ENCODE measurements around the gene TCEAL7. TPM values are rescaled to one million over a fixed set of nuclear protein-coding genes. Genes with fewer than 3 reads are reported as not detected.

TCEAL7 gene
- total and polyA plus RNA-seq, 2 donors (not counting 3 experiments of a cell fraction or from before 2014, with no cell fraction given), result 4.2 to 10.5 TPM

DNA sequence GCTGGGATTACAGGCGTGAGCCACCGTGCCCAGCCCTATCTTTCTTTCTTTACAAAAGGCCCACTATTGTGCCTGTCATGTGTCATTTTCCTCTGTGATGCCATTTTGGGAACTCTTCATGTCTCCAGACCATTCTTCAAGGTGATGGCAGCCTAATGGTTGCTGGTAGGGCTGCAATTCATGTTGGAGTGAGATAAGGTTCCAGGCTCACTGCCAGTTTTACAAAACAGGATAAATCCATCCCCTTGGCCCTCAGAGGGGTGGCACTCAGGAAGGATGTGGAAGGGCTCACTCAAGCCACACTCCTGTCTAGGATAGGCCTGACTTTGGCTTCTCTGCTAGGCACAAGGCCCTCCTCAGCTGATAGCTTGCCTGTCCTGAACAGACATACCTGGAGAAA lies 30.1 kb downstream of the TCEAL7 start:
- Histone ChIP-seq H3K36me3 (ENCODE audit: control insufficient read depth in 2 of 2, extremely low read depth in 1 of 2, insufficient read depth in 2 of 2, low read length in 2 of 2) (no peaks in the 10 kb centered on the region), H3K4me2 (ENCODE audit: insufficient read depth, low read length) (no peak overlapping the region), H3K4me1 (ENCODE audit: control insufficient read depth, extremely low read depth, insufficient read depth, low read length) (peaks cover 31% of the 10 kb centered on the region), H3K27ac (ENCODE audit: insufficient read depth, low read depth, low read length) (peak overlapping the region; percentile 1), H3K9me1 (replicated peaks; ENCODE audit: control insufficient read depth, extremely low read depth, insufficient read depth, low read length) (no peaks in the 10 kb centered on the region), H4K20me1 (replicated peaks; ENCODE audit: control insufficient read depth, extremely low read depth, insufficient read depth, low read length) (no peaks in the 10 kb centered on the region), H3K9me3 (replicated peaks; ENCODE audit: control insufficient read depth, insufficient read depth, low read length) (no peaks in the 10 kb centered on the region), H3K9ac (replicated peaks; ENCODE audit: extremely low read depth, insufficient read depth, low read length) (no peak overlapping the region), H2AFZ (ENCODE audit: low read depth, low read length) (no peak overlapping the region), H3K79me2 (ENCODE audit: control insufficient read depth, insufficient read depth, low read length) (peaks cover 20% of the 10 kb centered on the region), H3K4me3 (replicated peaks in 1 of 3; ENCODE audit: insufficient read depth in 1 of 3, low read depth in 1 of 3, low read length in 3 of 3) (no peak overlapping the region), H3K27me3 (ENCODE audit: control insufficient read depth in 2 of 2, insufficient read depth in 2 of 2, low read length in 2 of 2) (no peaks in the 10 kb centered on the region)
- intact Hi-C loops (cut with micrococcal nuclease), result loop anchor here (1.0 kb wide), 1 partner anchor 17 kb away; no protein-coding TSS in a partner anchor
- CTCF ChIA-PET, result no interaction called here
- FAIRE-seq, result peak; percentile 71
- POLR2A ChIA-PET, result no interaction called here
- TF ChIP-seq EZH2 (IDR thresholded peaks at IDR 0.05; ENCODE audit: borderline replicate concordance, low read depth, low read length, severe bottlenecking) (no peak), GATA2 (IDR thresholded peaks at IDR 0.05; ENCODE audit: insufficient read depth, insufficient read length, low read depth, low read length) (peak; percentile 62)
- dilution Hi-C loops (cut with MboI; ENCODE audit: extremely low pct_ligation_motif_present, low sequenced_read_pairs), result no loop called here
- BruUV-seq (replicated peaks), result no TSS peak
- peak; percentile 80 for DNase-seq (ENCODE audit: low read depth, low spot score)

DNA sequence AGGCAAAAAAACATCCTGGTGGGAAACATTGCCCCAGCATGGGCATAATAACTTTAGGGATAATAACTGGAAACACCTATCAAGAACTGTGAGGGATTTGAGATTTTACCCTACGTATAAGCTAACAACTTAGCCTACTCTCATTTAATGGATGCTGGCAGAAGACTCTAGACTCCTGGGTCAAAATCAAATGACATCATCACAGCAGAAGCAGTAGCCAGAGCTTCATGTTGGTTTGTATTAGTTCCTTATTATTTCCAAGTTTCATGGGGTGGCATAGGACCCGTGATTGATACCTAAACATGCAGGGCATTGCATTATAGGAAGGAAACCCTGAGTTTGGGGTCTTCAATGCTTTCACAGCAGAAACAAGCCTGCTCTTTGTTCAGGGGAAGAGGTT lies 30.9 kb downstream of the TCEAL7 start:
- H3K4me2 ChIP-seq (ENCODE audit: insufficient read depth, low read length), result no peak overlapping the region
- H3K27ac ChIP-seq (ENCODE audit: insufficient read depth, low read depth, low read length), result peak overlapping the region; percentile 1
- H3K4me1 ChIP-seq (ENCODE audit: control insufficient read depth, extremely low read depth, insufficient read depth, low read length), result peaks cover 31% of the 10 kb centered on the region
- POLR2A ChIA-PET, result no interaction called here
- dilution Hi-C loops (cut with MboI; ENCODE audit: extremely low pct_ligation_motif_present, low sequenced_read_pairs), result no loop called here
- no peaks in the 10 kb centered on the region for H4K20me1 ChIP-seq (replicated peaks; ENCODE audit: control insufficient read depth, extremely low read depth, insufficient read depth, low read length)
- no TSS peak for BruUV-seq (replicated peaks)
- no peaks in the 10 kb centered on the region for H3K27me3 ChIP-seq (ENCODE audit: control insufficient read depth in 2 of 2, insufficient read depth in 2 of 2, low read length in 2 of 2)
- no peak overlapping the region for H2AFZ ChIP-seq (ENCODE audit: low read depth, low read length)
- H3K9ac ChIP-seq (replicated peaks; ENCODE audit: extremely low read depth, insufficient read depth, low read length), result no peak overlapping the region
- TF ChIP-seq, protein P1, sequence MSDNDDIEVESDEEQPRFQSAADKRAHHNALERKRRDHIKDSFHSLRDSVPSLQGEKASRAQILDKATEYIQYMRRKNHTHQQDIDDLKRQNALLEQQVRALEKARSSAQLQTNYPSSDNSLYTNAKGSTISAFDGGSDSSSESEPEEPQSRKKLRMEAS (IDR thresholded peaks at IDR 0.05; ENCODE audit: insufficient read depth, insufficient read length), result no peak
- no peak for TF ChIP-seq POLR2AphosphoS5 (IDR thresholded peaks at IDR 0.05; ENCODE audit: insufficient read depth, low read depth, low read length)
- TF ChIP-seq GATA2 (IDR thresholded peaks at IDR 0.05; ENCODE audit: insufficient read depth, insufficient read length, low read depth, low read length), result no peak
- no peak for TF ChIP-seq CTCF (IDR thresholded peaks at IDR 0.05; ENCODE audit: extremely low read depth in 1 of 2, insufficient read depth in 1 of 2, low read depth in 1 of 2, low read length in 2 of 2)
- TF ChIP-seq JUN (IDR thresholded peaks at IDR 0.05; ENCODE audit: borderline replicate concordance, insufficient read depth, insufficient read length, low read depth), result no peak
- no peak for TF ChIP-seq EZH2 (IDR thresholded peaks at IDR 0.05; ENCODE audit: borderline replicate concordance, low read depth, low read length, severe bottlenecking)
- TF ChIP-seq FOS (IDR thresholded peaks at IDR 0.05; ENCODE audit: borderline replicate concordance, insufficient read depth, low read length), result no peak
- no peak for TF ChIP-seq POLR2A (IDR thresholded peaks at IDR 0.05; ENCODE audit: low read depth, low read length)
- no peak for TF ChIP-seq MYC (IDR thresholded peaks at IDR 0.05; ENCODE audit: low read depth, low read length)
- H3K9me1 ChIP-seq (replicated peaks; ENCODE audit: control insufficient read depth, extremely low read depth, insufficient read depth, low read length), result no peaks in the 10 kb centered on the region
- FAIRE-seq (no peak), DNase-seq (ENCODE audit: low read depth, low spot score) (peak; percentile 21)
- CTCF ChIA-PET, result no interaction called here
- intact Hi-C loops (cut with micrococcal nuclease), result loop anchor here (1.0 kb wide), 1 partner anchor 16 kb away; no protein-coding TSS in a partner anchor
- peaks cover 20% of the 10 kb centered on the region for H3K79me2 ChIP-seq (ENCODE audit: control insufficient read depth, insufficient read depth, low read length)
- H3K4me3 ChIP-seq (replicated peaks in 1 of 3; ENCODE audit: insufficient read depth in 1 of 3, low read depth in 1 of 3, low read length in 3 of 3), result no peak overlapping the region
- H3K9me3 ChIP-seq (replicated peaks; ENCODE audit: control insufficient read depth, insufficient read depth, low read length), result no peaks in the 10 kb centered on the region
- H3K36me3 ChIP-seq (ENCODE audit: control insufficient read depth in 2 of 2, extremely low read depth in 1 of 2, insufficient read depth in 2 of 2, low read length in 2 of 2), result no peaks in the 10 kb centered on the region
